Activated B cell treated with CpG ODN at 0.5 μM for 24 hours (primary cell): Measurements from ENCODE around the gene FLYWCH1. TPM values are rescaled to one million over a fixed set of nuclear protein-coding genes. Genes with fewer than 3 reads are reported as not detected.
"Not testable (repeated sequence)": the region's sequence is repeated elsewhere in the genome, so short reads cannot be mapped to it uniquely, and the experiment has no call there.

ENCODE experiments used
- ATAC-seq: fragments of 200-7000 bp; cut with Tn5 transposase; one replicate; pipeline ENCODE4 v1.10.0; 2021; ENCODE audit warnings: low read depth, mild to moderate bottlenecking, moderate library complexity
- CTCF ChIA-PET: fragments of 350-600 bp; sonication (Branson Sonifier 250); formaldehyde crosslinking; loops from one replicate; lab custom pipeline; 2021; ENCODE audit warnings: antibody characterized with exemption; lab: Charles Lee
- POLR2A ChIA-PET: fragments of 350-600 bp; sonication (Branson Sonifier 250); formaldehyde crosslinking; loops from one replicate; lab custom pipeline; 2021; ENCODE audit warnings: antibody characterized with exemption; lab: Charles Lee
- DNase-seq: peaks from one replicate; pipeline ENCODE4 v3.0.0; 2022
- H3K27ac Mint-ChIP-seq: one replicate; pipeline ENCODE4 v1.8.0; 2020; ENCODE audit warnings: mixed read lengths
- H3K27me3 Mint-ChIP-seq: one replicate; pipeline ENCODE4 v1.8.0; 2021; ENCODE audit warnings: mixed read lengths
- H3K36me3 Mint-ChIP-seq: one replicate; pipeline ENCODE4 v1.8.0; 2021; ENCODE audit warnings: low read depth, mixed read lengths
- H3K4me1 Mint-ChIP-seq: one replicate; pipeline ENCODE4 v1.8.0; 2021; ENCODE audit warnings: mixed read lengths
- H3K4me3 Mint-ChIP-seq: one replicate; pipeline ENCODE4 v1.8.0; 2020; ENCODE audit warnings: mild to moderate bottlenecking, mixed read lengths
- H3K9me3 Mint-ChIP-seq: one replicate; pipeline ENCODE4 v1.8.0; 2020; ENCODE audit warnings: mixed read lengths
- intact Hi-C: fragments of 100-400 bp; cut with micrococcal nuclease; formaldehyde crosslinking; loops from one replicate; pipeline ENCODE4 v1.15.1; 2024
- total RNA-seq: library from RNA; stranded (reverse); gene quantifications from 2 replicates; pipeline ENCODE4 v1.2.3, GENCODE V29; 2022
- TF ChIP-seq, protein P1 (sequence below): fragments of 200-600 bp; IDR thresholded peaks from one replicate; pipeline ENCODE4 v1.8.0; 2022; ENCODE audit warnings: antibody characterized with exemption, mild to moderate bottlenecking

The FLYWCH1 gene
- total RNA-seq, 1 donor from 2014 or later: 59.9 TPM

DNA sequence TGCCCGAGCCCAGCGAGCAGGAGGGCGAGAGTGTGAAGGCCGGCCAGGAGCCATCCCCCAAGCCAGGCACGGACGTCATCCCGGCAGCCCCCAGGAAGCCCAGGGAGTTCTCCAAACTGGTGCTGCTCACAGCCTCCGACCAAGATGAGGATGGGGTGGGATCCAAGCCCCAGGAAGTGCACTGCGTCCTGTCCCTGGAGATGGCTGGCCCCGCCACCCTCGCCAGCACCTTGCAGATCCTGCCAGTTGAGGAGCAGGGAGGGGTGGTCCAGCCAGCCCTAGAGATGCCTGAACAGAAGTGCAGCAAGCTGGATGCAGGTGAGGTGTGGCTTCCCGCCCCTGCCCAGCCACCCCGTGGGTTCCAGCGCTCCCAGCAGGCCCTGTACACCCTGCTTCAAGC lies 18.0 kb downstream of the FLYWCH1 start:
- ChIA-PET POLR2A (no interaction called here), CTCF (no interaction called here)
- TF ChIP-seq, protein P1, sequence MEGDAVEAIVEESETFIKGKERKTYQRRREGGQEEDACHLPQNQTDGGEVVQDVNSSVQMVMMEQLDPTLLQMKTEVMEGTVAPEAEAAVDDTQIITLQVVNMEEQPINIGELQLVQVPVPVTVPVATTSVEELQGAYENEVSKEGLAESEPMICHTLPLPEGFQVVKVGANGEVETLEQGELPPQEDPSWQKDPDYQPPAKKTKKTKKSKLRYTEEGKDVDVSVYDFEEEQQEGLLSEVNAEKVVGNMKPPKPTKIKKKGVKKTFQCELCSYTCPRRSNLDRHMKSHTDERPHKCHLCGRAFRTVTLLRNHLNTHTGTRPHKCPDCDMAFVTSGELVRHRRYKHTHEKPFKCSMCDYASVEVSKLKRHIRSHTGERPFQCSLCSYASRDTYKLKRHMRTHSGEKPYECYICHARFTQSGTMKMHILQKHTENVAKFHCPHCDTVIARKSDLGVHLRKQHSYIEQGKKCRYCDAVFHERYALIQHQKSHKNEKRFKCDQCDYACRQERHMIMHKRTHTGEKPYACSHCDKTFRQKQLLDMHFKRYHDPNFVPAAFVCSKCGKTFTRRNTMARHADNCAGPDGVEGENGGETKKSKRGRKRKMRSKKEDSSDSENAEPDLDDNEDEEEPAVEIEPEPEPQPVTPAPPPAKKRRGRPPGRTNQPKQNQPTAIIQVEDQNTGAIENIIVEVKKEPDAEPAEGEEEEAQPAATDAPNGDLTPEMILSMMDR: no peak
- DNase-seq (no peak), ATAC-seq (no peak)
- H3K36me3 Mint-ChIP-seq: peaks cover 16% of the 10 kb centered on the region
- no peak overlapping the region for H3K4me3 Mint-ChIP-seq
- intact Hi-C loops: loop anchor here (5.0 kb wide), 1 partner anchor 33 kb away; the partner anchor contains the start of gene KREMEN2
- no peaks in the 10 kb centered on the region for H3K27me3 Mint-ChIP-seq
- H3K27ac Mint-ChIP-seq: no peak overlapping the region
- peaks cover 10% of the 10 kb centered on the region for H3K4me1 Mint-ChIP-seq
- H3K9me3 Mint-ChIP-seq: no peaks in the 10 kb centered on the region

DNA sequence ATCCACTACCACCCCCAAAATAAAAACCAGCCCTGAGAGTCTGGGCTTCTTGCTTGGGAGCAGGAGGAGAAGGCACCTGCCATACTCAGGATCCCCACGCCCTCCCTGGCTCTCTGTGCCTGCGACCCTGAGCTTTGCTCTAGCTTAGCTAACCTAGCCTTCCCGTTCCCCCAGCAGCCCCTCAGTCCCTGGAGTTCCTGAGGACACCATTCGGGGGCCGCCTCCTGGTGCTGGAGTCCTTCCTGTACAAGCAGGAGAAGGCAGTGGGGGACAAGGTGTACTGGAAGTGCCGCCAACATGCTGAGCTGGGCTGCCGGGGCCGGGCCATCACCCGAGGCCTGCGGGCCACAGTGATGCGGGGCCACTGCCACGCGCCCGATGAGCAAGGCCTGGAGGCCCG lies 18.5 kb downstream of the FLYWCH1 start:
- ATAC-seq: no peak
- CTCF ChIA-PET: no interaction called here
- no peaks in the 10 kb centered on the region for H3K27me3 Mint-ChIP-seq
- no peak overlapping the region for H3K4me3 Mint-ChIP-seq
- TF ChIP-seq, protein P1: no peak
- POLR2A ChIA-PET: no interaction called here
- H3K36me3 Mint-ChIP-seq: peaks cover 19% of the 10 kb centered on the region
- DNase-seq: no peak
- peaks cover 10% of the 10 kb centered on the region for H3K4me1 Mint-ChIP-seq
- intact Hi-C loops: no loop called here
- H3K27ac Mint-ChIP-seq: no peak overlapping the region
- no peaks in the 10 kb centered on the region for H3K9me3 Mint-ChIP-seq

DNA sequence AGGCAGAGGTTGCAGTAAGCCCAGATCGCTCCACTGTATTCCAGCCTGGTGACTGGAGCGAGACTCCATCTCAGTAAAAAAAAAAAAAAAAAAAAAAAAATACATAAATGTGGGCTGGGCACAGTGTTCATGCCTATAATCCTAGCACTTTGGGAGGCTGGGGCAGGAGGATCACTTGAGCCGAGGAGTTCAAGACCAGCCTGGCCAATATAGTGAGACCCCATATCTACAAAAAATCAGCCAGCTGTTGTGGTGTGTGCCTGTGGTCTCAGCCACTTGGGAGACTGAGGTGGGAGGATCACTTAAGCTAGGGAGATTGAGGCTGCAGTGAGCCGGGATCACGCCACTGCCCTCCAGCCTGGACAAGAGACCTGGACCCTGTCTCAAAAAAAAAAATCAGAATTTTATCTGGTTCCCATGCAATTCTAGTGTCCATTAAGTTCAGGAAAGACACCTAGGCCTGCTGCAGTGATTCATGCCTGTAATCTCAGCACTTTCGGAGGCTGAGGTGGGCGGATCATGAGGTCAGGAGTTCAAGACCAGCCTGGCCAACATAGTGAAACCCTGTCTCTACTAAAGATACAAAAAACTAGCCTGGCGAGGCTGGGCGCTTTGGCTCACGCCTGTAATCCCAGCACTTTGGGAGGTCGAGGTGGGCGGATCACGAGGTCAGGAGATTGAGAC lies 19.6 kb downstream of the FLYWCH1 start:
- CTCF ChIA-PET, H3K4me3 Mint-ChIP-seq, H3K9me3 Mint-ChIP-seq, H3K27me3 Mint-ChIP-seq, intact Hi-C loops, ATAC-seq, H3K4me1 Mint-ChIP-seq, POLR2A ChIA-PET, H3K27ac Mint-ChIP-seq, DNase-seq: not testable (repeated sequence)
- H3K36me3 Mint-ChIP-seq: peaks cover 28% of the 10 kb centered on the region

DNA sequence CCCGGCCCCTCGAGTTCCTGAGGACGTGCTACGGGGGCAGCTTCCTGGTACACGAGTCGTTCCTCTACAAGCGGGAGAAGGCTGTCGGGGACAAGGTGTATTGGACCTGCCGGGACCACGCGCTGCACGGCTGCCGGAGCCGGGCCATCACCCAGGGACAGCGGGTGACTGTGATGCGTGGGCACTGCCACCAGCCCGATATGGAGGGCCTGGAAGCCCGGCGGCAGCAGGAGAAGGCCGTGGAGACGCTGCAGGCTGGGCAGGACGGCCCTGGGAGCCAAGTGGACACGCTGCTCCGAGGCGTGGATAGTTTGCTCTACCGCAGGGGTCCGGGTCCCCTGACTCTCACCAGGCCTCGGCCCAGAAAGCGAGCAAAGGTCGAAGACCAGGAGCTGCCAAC lies 21.4 kb downstream of the FLYWCH1 start:
- Mint-ChIP-seq H3K27ac (no peak overlapping the region), H3K4me1 (no peaks in the 10 kb centered on the region), H3K27me3 (no peaks in the 10 kb centered on the region), H3K36me3 (peaks cover 30% of the 10 kb centered on the region), H3K9me3 (no peaks in the 10 kb centered on the region), H3K4me3 (no peak overlapping the region)
- TF ChIP-seq, protein P1: no peak
- intact Hi-C loops: no loop called here
- ATAC-seq (no peak), DNase-seq (no peak)
- ChIA-PET POLR2A (no interaction called here), CTCF (no interaction called here)

DNA sequence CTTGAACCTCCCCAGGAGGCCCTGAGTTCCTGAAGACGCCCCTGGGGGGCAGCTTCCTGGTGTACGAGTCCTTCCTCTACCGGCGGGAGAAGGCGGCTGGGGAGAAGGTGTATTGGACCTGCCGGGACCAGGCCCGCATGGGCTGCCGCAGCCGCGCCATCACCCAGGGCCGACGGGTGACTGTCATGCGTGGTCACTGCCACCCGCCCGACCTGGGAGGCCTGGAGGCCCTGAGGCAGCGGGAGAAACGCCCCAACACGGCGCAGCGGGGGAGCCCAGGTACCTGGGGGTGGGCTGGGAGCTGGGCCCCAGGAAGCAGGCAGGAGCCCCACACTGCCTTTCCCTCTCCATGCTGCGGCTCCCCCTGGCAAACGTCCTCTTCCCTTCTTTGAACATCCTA lies 22.0 kb downstream of the FLYWCH1 start:
- Mint-ChIP-seq H3K36me3 (peaks cover 34% of the 10 kb centered on the region), H3K4me1 (no peaks in the 10 kb centered on the region), H3K4me3 (no peak overlapping the region), H3K9me3 (no peaks in the 10 kb centered on the region), H3K27ac (no peak overlapping the region), H3K27me3 (no peaks in the 10 kb centered on the region)
- no peak for DNase-seq
- TF ChIP-seq, protein P1: no peak
- POLR2A ChIA-PET: no interaction called here
- intact Hi-C loops: no loop called here
- CTCF ChIA-PET: no interaction called here
- no peak for ATAC-seq

DNA sequence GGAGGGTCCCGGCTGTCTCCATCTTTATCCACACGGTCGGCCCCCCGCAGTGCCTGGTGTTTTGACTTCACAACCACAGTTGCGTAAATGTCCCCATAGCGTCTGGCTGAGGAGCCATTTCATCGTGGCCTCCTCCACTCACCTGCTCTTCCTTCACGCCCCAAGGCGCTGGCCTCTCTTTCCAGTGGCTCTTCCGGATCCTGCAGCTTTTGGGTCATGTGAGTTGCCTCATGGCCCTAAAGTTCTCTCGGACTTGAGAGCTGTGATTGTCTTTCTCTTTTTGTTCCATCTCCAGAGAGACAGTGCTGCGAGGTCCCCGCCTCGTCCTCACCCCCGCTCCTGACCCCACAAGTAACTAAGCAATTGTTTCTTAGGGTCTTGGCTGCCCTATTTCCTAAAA lies 22.7 kb downstream of the FLYWCH1 start:
- TF ChIP-seq, protein P1: no peak
- intact Hi-C loops: no loop called here
- Mint-ChIP-seq H3K27ac (no peak overlapping the region), H3K9me3 (no peaks in the 10 kb centered on the region), H3K4me3 (no peak overlapping the region), H3K36me3 (peaks cover 41% of the 10 kb centered on the region), H3K27me3 (no peaks in the 10 kb centered on the region), H3K4me1 (no peaks in the 10 kb centered on the region)
- ChIA-PET POLR2A (no interaction called here), CTCF (no interaction called here)
- no peak for ATAC-seq
- no peak for DNase-seq
